Heart left ventricle (tissue), 16 donors: Measurements from ENCODE around the gene VSTM5. TPM values are rescaled to one million over a fixed set of nuclear protein-coding genes. Genes with fewer than 3 reads are reported as not detected.
A peak's percentile ranks its signal among the peaks of the same experiment; 100 is the strongest.

Experiments used
- ATAC-seq, 4 donors: fragments of 200-7000 bp; cut with Tn5 transposase; one replicate each; pipeline ENCODE4 v1.9.1; 2020 to 2022; ENCODE audit warnings: moderate library complexity in 4 of 4, mild to moderate bottlenecking in 3 of 4, moderate number of reproducible peaks in 1 of 4
- DNase-seq, 5 donors: peaks; one replicate each; pipeline ENCODE4 v3.0.0-alpha.2; 2020
- H3K27ac ChIP-seq, 12 donors: fragments of 200-600 bp; sonication (generic) in 4 of 12; one replicate each; pipeline versions ENCODE4 v1.5.0 to v1.8.0; 2016 to 2022; ENCODE audit warnings: mild to moderate bottlenecking in 2 of 12
- H3K27me3 ChIP-seq, 9 donors: fragments of 200-600 bp; sonication (generic) in 2 of 9; one replicate each; pipeline versions ENCODE4 v1.5.1 to v1.8.0; 2016 to 2022; ENCODE audit warnings: mild to moderate bottlenecking in 3 of 9
- H3K36me3 ChIP-seq, 9 donors: fragments of 200-600 bp; sonication (generic) in 2 of 9; one replicate each; pipeline versions ENCODE4 v1.5.0 to v1.8.0; 2018 to 2022; ENCODE audit warnings: mild to moderate bottlenecking in 2 of 9
- H3K4me1 ChIP-seq, 12 donors: fragments of 200-600 bp; sonication (generic) in 4 of 12; one replicate each; pipeline versions ENCODE4 v1.5.0 to v1.8.0; 2016 to 2022; ENCODE audit warnings: mild to moderate bottlenecking in 3 of 12
- H3K4me3 ChIP-seq, 12 donors: fragments of 200-600 bp; sonication (generic) in 4 of 12; one replicate each; pipeline versions ENCODE4 v1.5.0 to v1.8.0; 2017 to 2022; ENCODE audit warnings: mild to moderate bottlenecking in 9 of 12, moderate library complexity in 4 of 12
- H3K9me3 ChIP-seq, 12 donors: fragments of 200-600 bp; sonication (generic) in 4 of 12; one replicate each; pipeline versions ENCODE4 v1.5.0 to v1.8.0; 2016 to 2022; ENCODE audit warnings: mild to moderate bottlenecking in 1 of 12
- POLR2A ChIP-seq, 2 donors: fragments of 450-650 bp; IDR thresholded peaks; one replicate each; pipeline ENCODE4 v1.6.1; 2017; ENCODE audit warnings: antibody characterized with exemption in 2 of 2, mild to moderate bottlenecking in 2 of 2, moderate library complexity in 2 of 2
- WGBS, 4 donors: extraction: QIAGEN DNeasy Blood & Tissue Kit in 2 of 4; methylation state at CpG; one replicate each; pipeline versions ENCODE4 v1.1.5 to v1.1.7; 2013 to 2018; 5-methylcytosine and 5-hydroxymethylcytosine counted together
- intact Hi-C, 10 donors: fragments of 100-400 bp; cut with DNase I; formaldehyde crosslinking; loops; one replicate each; pipeline versions ENCODE4 v1.11.1 to v1.14.2; 2022
- polyA plus RNA-seq, 2 donors: library from polyadenylated mRNA; stranded (reverse); fragments of 200-250 nt; gene quantifications; one replicate each; pipeline ENCODE4 v1.2.3, GENCODE V29; 2013
- total RNA-seq, 9 donors: library from RNA; depleted of rRNA in 2 of 9; stranded (reverse); fragments of >200 nt in 2 of 9; fragmentation: NEBNext Ultra II Directional in 3 of 9; extraction: Animal tissue kit (Norgen Biotek cat#: 25700) in 3 of 9; gene quantifications; one replicate each; pipeline versions ENCODE4 v1.1.0 to v1.2.4, GENCODE V29; 2016 to 2023
- TF ChIP-seq, protein P1 (sequence below), 12 donors: fragments of 200-600 bp; sonication (generic) in 4 of 12; IDR thresholded peaks; one replicate each; pipeline versions ENCODE4 v1.5.0 to v1.8.0; 2018 to 2022; ENCODE audit warnings: antibody characterized with exemption in 12 of 12, mild to moderate bottlenecking in 5 of 12
- donor health status: ischemic (EF 13 %, LVEDD 7.1; RV severe dilation, severe dysfunction).
- donor health status: healthy with polysubstance abuse.
- donor health status: DM: no; HTN: yes; CAD: no.
- donor health status: DM: no; HTN: no; CAD: no.
- donor health status: ischemic (EF 25% LVEDD 6.9; RV normal size, moderate dysfunction).
- donor health status: ischemic (EF 25% LVEDD 5.7; RV mildly dilated, moderate dysfunction).
- donor health status: healthy.
- donor health status: DM: yes; HTN: yes; CAD: no.
- donor health status: ischemic (EF 35%, LVEDD 5.7; RV mildly dilated, moderate dysfunction).
- donor health status: nonischemic (EF 11% LVEDD 7.7; RV severe dilation, severe dysfunction).
- donor health status: DM: yes; HTN: yes; CAD: no.
- donor health status: PGD.
- donor health status: ischemic (EF 29% LVEDD 5.4; RV normal size, mild dysfunction).
- donor health status: nonischemic (EF 23%, LVEDD 6.1; RV moderate dilation, normal function).

The VSTM5 gene
- total and polyA plus RNA-seq, 11 donors: 0.04 to 0.16 (median 0.08) TPM; not detected in 7

DNA sequence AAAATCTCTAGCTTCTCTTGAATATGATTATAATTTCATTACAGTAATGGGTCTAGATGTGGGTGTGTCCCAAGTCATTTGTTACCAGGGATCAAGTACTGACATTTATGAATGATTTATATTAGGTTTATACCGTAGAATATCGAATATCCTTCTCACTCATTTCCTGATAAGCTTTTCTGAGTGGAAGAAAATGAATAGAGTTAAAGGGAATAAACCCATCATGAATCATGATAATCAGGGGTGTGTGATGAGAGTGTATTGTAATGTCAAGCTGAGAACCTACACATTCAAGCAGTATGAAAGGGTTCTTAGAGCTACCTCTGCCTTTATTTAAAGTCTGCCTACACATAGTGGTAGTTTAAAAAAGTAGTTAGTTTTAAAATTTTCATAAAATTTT lies 49.1 kb downstream of the VSTM5 start:
- Histone ChIP-seq H3K4me3 (no peak overlapping the region), H3K27me3 (no peaks in the 10 kb centered on the region), H3K4me1 (peaks cover 0 to 8% (median 0%) of the 10 kb centered on the region in 12 donors), H3K36me3 (peaks cover 0 to 100% (median 99%) of the 10 kb centered on the region in 9 donors), H3K27ac (no peak overlapping the region), H3K9me3 (no peaks in the 10 kb centered on the region)
- DNase-seq (no peak), ATAC-seq (no peak)
- no peak for TF ChIP-seq POLR2A (IDR thresholded peaks at IDR 0.05)
- TF ChIP-seq, protein P1, sequence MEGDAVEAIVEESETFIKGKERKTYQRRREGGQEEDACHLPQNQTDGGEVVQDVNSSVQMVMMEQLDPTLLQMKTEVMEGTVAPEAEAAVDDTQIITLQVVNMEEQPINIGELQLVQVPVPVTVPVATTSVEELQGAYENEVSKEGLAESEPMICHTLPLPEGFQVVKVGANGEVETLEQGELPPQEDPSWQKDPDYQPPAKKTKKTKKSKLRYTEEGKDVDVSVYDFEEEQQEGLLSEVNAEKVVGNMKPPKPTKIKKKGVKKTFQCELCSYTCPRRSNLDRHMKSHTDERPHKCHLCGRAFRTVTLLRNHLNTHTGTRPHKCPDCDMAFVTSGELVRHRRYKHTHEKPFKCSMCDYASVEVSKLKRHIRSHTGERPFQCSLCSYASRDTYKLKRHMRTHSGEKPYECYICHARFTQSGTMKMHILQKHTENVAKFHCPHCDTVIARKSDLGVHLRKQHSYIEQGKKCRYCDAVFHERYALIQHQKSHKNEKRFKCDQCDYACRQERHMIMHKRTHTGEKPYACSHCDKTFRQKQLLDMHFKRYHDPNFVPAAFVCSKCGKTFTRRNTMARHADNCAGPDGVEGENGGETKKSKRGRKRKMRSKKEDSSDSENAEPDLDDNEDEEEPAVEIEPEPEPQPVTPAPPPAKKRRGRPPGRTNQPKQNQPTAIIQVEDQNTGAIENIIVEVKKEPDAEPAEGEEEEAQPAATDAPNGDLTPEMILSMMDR (IDR thresholded peaks at IDR 0.05): no peak
- WGBS, 4 donors: 79 to 88% (median 84%) methylated on average over 2 of the region's 2 CpGs
- intact Hi-C loops: no loop called here

DNA sequence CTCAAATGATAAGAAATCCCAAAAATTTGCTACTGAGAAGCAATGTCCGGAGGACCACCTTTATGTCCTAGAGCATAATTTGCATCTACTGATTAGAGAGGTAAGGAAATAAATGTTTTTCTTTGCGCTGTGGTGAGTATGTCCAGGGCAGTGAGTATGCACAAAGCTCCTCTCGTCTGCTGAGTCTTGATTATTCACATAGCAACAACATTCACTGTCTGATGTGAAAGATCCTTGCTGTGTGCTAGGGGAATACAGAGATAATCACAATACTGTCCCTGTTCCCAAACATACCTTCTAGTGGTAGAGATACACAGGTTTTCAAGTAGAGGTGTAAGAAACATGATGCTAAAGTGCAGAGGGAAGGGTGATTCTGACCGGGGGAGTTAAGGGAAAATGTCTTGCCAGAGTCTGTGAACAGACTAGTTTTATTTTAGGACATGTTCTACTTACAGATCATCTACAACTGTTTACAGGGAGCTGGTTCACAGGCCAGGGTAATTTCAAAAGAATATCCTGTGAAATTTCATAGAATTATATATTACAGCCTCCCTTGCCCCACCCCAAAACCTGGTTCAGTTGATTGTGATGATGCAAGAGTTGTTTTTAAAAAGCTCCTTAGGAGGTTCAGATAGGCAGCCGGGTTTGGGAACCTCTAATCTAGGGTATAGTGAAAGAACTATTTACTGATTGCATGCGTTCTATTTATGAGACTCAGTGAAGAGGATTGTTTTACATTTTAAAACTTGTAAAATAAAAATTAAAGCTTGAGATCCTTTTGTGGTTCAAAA lies 53.8 kb downstream of the VSTM5 start:
- 68 to 81% (median 74%) methylated on average over 6 of the region's 6 CpGs for WGBS, 4 donors

DNA sequence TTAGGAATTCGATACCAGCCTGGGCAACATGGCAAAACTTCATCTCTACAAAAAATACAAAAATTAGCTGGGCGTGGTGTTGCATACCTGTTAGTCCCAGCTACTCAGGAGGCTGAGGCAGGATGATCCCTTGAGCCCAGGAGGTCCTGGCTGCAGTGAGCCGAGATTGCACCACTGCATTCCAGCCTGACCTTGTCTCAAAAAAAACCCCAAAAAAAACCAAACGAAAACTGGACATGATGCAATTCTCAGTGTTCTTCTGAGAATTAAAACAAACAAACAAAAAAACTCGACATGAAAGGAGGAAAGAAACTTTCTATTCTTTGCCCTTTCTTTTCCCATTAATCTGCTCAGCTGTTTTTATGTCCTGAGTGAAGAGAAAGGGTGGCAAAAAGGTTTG lies 58.9 kb downstream of the VSTM5 start:
- no peak overlapping the region for H3K27ac ChIP-seq
- H3K27me3 ChIP-seq: no peaks in the 10 kb centered on the region
- no peaks in the 10 kb centered on the region for H3K9me3 ChIP-seq
- WGBS, 4 donors: 82 to 92% (median 83%) methylated on average over 5 of the region's 5 CpGs
- TF ChIP-seq, protein P1 (IDR thresholded peaks at IDR 0.05): no peak
- no peak for TF ChIP-seq POLR2A (IDR thresholded peaks at IDR 0.05)
- no peak for DNase-seq
- H3K36me3 ChIP-seq: peaks cover 5 to 94% (median 85%) of the 10 kb centered on the region in 9 donors
- intact Hi-C loops: loop anchor here in 2 of 10 donors (5.0 to 10.0 kb wide), 2 partner anchors 59 to 117 kb away; no protein-coding TSS in a partner anchor
- no peak for ATAC-seq
- H3K4me1 ChIP-seq: peaks cover 0 to 18% (median 9%) of the 10 kb centered on the region in 12 donors
- no peak overlapping the region for H3K4me3 ChIP-seq

More for the DNA sequence above, 53.8 kb downstream of the VSTM5 start:
- intact Hi-C loops: loop anchor here in 1 of 10 donors (5.0 to 10.0 kb wide), 2 partner anchors 39 to 122 kb away; no protein-coding TSS in a partner anchor
- TF ChIP-seq, protein P1 (IDR thresholded peaks at IDR 0.05): no peak
- no peak for TF ChIP-seq POLR2A (IDR thresholded peaks at IDR 0.05)
- Histone ChIP-seq H3K36me3 (peaks cover 0 to 100% (median 100%) of the 10 kb centered on the region in 9 donors), H3K27ac (peak overlapping the region in 1 of 12 donors; percentile 4), H3K4me1 (peaks cover 0 to 10% (median 0%) of the 10 kb centered on the region in 12 donors), H3K4me3 (no peak overlapping the region), H3K9me3 (no peaks in the 10 kb centered on the region), H3K27me3 (no peaks in the 10 kb centered on the region)
- peak in 2 of 4 donors; percentile 34 to 45 for ATAC-seq
- DNase-seq: no peak

DNA sequence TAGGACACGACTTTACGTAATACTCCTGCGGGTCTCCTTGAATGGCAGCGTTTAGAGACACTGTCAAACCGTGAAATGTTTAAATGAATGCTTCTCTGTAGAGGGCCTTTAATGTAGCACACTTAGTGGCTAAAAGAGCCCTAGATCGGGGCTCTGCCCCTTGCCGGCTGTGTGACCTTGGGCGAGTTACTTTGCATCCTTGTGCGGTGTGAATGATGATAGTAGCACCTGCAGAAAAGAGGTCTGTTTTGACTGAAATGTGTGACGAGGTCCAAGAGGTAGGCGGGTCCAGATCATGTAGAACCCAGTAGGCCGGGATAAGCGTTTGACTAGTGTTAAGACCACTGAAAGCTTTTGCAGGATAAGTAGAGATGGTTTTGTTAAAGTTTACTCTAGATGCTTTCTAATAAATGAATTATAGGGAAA lies 65.5 kb downstream of the VSTM5 start:
- TF ChIP-seq POLR2A (IDR thresholded peaks at IDR 0.05): no peak
- TF ChIP-seq, protein P1 (IDR thresholded peaks at IDR 0.05): no peak
- peak overlapping the region; percentile 75 to 98 (median 88) for H3K4me3 ChIP-seq
- ATAC-seq: peak in 1 of 4 donors; percentile 2
- no peak for DNase-seq
- no peaks in the 10 kb centered on the region for H3K9me3 ChIP-seq
- WGBS, 4 donors: 0 to 1% (median 0%) methylated on average over 12 to 13 of the region's 13 CpGs
- peaks cover 0 to 34% (median 20%) of the 10 kb centered on the region in 9 donors for H3K36me3 ChIP-seq
- H3K4me1 ChIP-seq: peaks cover 0 to 36% (median 30%) of the 10 kb centered on the region in 12 donors
- H3K27ac ChIP-seq: peak overlapping the region; percentile 84 to 98 (median 95)
- H3K27me3 ChIP-seq: no peaks in the 10 kb centered on the region
- intact Hi-C loops: loop anchor here in 9 of 10 donors (1.0 to 5.0 kb wide), 2 partner anchors 43 to 44 kb away; partner anchors contain the start of genes C11orf54 (in 9 of the 9) and TAF1D (in 9 of the 9)
